ENCODE results near the gene SLC12A7. TPM values are rescaled to one million over a fixed set of nuclear protein-coding genes. Genes with fewer than 3 reads are reported as not detected.

The SLC12A7 gene
- total RNA-seq, 1 experiment from 2014 or later, result 6.3 TPM

GRCh38 chr5:1109542-1110306 lies 2.1 kb downstream of the SLC12A7 start:
- TF ChIP-seq CTCF (IDR thresholded peaks at IDR 0.05; ENCODE audit: unreplicated experiment), result no peak
- DNase-seq (ENCODE audit: unreplicated experiment), result no peak
- no TSS peak for BruUV-seq (replicated peaks)
- Mint-ChIP-seq H3K27ac (ENCODE audit: low read depth, unreplicated experiment) (no peak overlapping the region), H3K4me3 (ENCODE audit: unreplicated experiment) (no peak overlapping the region), H3K4me1 (ENCODE audit: insufficient read depth, unreplicated experiment) (peaks cover 6% of the 10 kb centered on the region), H3K27me3 (ENCODE audit: insufficient read depth, unreplicated experiment) (no peaks in the 10 kb centered on the region), H3K36me3 (ENCODE audit: insufficient read depth, unreplicated experiment) (no peaks in the 10 kb centered on the region), H3K9me3 (ENCODE audit: unreplicated experiment) (no peaks in the 10 kb centered on the region)
- intact Hi-C loops (cut with micrococcal nuclease), result no loop called here
- ChIA-PET CTCF (interaction anchor here (0.6 kb wide), 2 partner anchors 121 to 508 kb away, joined by 3 read pairs; no protein-coding TSS in a partner anchor), POLR2A (no interaction called here)

DNA sequence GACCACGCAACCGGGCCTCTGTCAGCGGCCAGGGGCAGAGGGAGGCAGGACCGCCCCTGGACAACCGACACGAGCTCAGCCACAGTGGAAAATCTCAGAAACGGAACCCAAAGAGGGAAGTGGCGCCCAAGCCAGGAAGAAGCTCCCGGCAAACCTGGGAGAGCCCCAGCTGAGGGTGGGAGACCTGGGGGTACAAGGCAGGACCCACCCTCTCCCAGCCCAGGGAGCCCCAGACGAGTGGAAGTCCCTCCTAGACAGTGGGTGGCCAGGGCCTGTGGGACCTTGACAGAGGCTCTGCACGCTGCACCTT lies 3.0 kb downstream of the SLC12A7 start:
- ChIA-PET CTCF (no interaction called here), POLR2A (no interaction called here)
- Mint-ChIP-seq H3K4me1 (ENCODE audit: insufficient read depth, unreplicated experiment) (peaks cover 6% of the 10 kb centered on the region), H3K9me3 (ENCODE audit: unreplicated experiment) (no peaks in the 10 kb centered on the region), H3K36me3 (ENCODE audit: insufficient read depth, unreplicated experiment) (no peaks in the 10 kb centered on the region), H3K27me3 (ENCODE audit: insufficient read depth, unreplicated experiment) (peaks cover 2% of the 10 kb centered on the region), H3K27ac (ENCODE audit: low read depth, unreplicated experiment) (no peak overlapping the region), H3K4me3 (ENCODE audit: unreplicated experiment) (no peak overlapping the region)
- no peak for DNase-seq (ENCODE audit: unreplicated experiment)
- BruUV-seq (replicated peaks), result no TSS peak
- intact Hi-C loops (cut with micrococcal nuclease), result no loop called here
- no peak for TF ChIP-seq CTCF (IDR thresholded peaks at IDR 0.05; ENCODE audit: unreplicated experiment)

GRCh38 chr5:1108023-1108864 lies 3.6 kb downstream of the SLC12A7 start:
- BruUV-seq (replicated peaks), result no TSS peak
- H3K36me3 Mint-ChIP-seq (ENCODE audit: insufficient read depth, unreplicated experiment), result no peaks in the 10 kb centered on the region
- no peak for DNase-seq (ENCODE audit: unreplicated experiment)
- ChIA-PET POLR2A (no interaction called here), CTCF (no interaction called here)
- H3K4me1 Mint-ChIP-seq (ENCODE audit: insufficient read depth, unreplicated experiment), result peaks cover 6% of the 10 kb centered on the region
- no peak for TF ChIP-seq CTCF (IDR thresholded peaks at IDR 0.05; ENCODE audit: unreplicated experiment)
- H3K27me3 Mint-ChIP-seq (ENCODE audit: insufficient read depth, unreplicated experiment), result peaks cover 7% of the 10 kb centered on the region
- H3K27ac Mint-ChIP-seq (ENCODE audit: low read depth, unreplicated experiment), result no peak overlapping the region
- intact Hi-C loops (cut with micrococcal nuclease), result no loop called here
- no peak overlapping the region for H3K4me3 Mint-ChIP-seq (ENCODE audit: unreplicated experiment)
- H3K9me3 Mint-ChIP-seq (ENCODE audit: unreplicated experiment), result no peaks in the 10 kb centered on the region

GRCh38 chr5:1107167-1108022 lies 4.5 kb downstream of the SLC12A7 start:
- CTCF ChIA-PET, result interaction anchor here (0.7 kb wide), 1 partner anchor 538 kb away, joined by 3 read pairs; no protein-coding TSS in a partner anchor
- Mint-ChIP-seq H3K27ac (ENCODE audit: low read depth, unreplicated experiment) (no peak overlapping the region), H3K4me3 (ENCODE audit: unreplicated experiment) (no peak overlapping the region), H3K36me3 (ENCODE audit: insufficient read depth, unreplicated experiment) (no peaks in the 10 kb centered on the region), H3K27me3 (ENCODE audit: insufficient read depth, unreplicated experiment) (peaks cover 11% of the 10 kb centered on the region), H3K4me1 (ENCODE audit: insufficient read depth, unreplicated experiment) (no peaks in the 10 kb centered on the region), H3K9me3 (ENCODE audit: unreplicated experiment) (no peaks in the 10 kb centered on the region)
- TF ChIP-seq CTCF (IDR thresholded peaks at IDR 0.05; ENCODE audit: unreplicated experiment), result no peak
- no TSS peak for BruUV-seq (replicated peaks)
- POLR2A ChIA-PET, result no interaction called here
- DNase-seq (ENCODE audit: unreplicated experiment), result no peak
- intact Hi-C loops (cut with micrococcal nuclease), result no loop called here

Data from MCF 10A (cell line).